Fibroblast of lung (primary cell): ENCODE measurements around the gene NHP2. TPM values are rescaled to one million over a fixed set of nuclear protein-coding genes. Genes with fewer than 3 reads are reported as not detected.
A peak's percentile ranks its signal among the peaks of the same experiment; 100 is the strongest.

ENCODE experiments used
- DNase-seq, 2 donors: peaks; one replicate each; pipeline versions ENCODE4 v3.0.0 to v3.0.0-alpha.2; 2010; ENCODE audit warnings: low read depth in 2 of 2
- H2AFZ ChIP-seq: 2 replicates; pipeline ENCODE4 v1.5.1; 2012; ENCODE audit warnings: low read length, control low read depth, inconsistent platforms
- H3K27ac ChIP-seq: 2 replicates; pipeline ENCODE4 v1.5.1; 2011; ENCODE audit warnings: low read length, control low read depth; ENCODE audit not compliant: insufficient read depth
- H3K27me3 ChIP-seq: 2 replicates; pipeline ENCODE4 v1.5.1; 2011; ENCODE audit warnings: mild to moderate bottlenecking, low read length; ENCODE audit not compliant: control insufficient read depth, insufficient read depth
- H3K36me3 ChIP-seq: 2 replicates; pipeline ENCODE4 v1.5.1; 2011; ENCODE audit warnings: low read length; ENCODE audit not compliant: control insufficient read depth, insufficient read depth
- H3K4me1 ChIP-seq: 2 replicates; pipeline ENCODE4 v1.5.1; 2011; ENCODE audit warnings: low read length; ENCODE audit not compliant: control insufficient read depth, insufficient read depth; ENCODE audit errors: extremely low read depth
- H3K4me2 ChIP-seq: 2 replicates; pipeline ENCODE4 v1.5.1; 2011; ENCODE audit warnings: low read length, control low read depth; ENCODE audit not compliant: insufficient read depth; ENCODE audit errors: extremely low read depth
- H3K4me3 ChIP-seq, 4 experiments: fragments of 200-600 bp in 1 of 4; sonication (generic) in 1 of 4; replicated peaks in 1 of 4; 2 replicates each; pipeline ENCODE4 v1.5.1; 2011 to 2016; ENCODE audit warnings: low read length in 4 of 4, low read depth in 3 of 4, mild to moderate bottlenecking in 3 of 4, control low read depth in 2 of 4, inconsistent platforms in 1 of 4, mixed read lengths in 1 of 4; ENCODE audit not compliant: insufficient read depth in 1 of 4; ENCODE audit errors: control extremely low read depth in 1 of 4
- H3K79me2 ChIP-seq: 2 replicates; pipeline ENCODE4 v1.5.1; 2012; ENCODE audit warnings: mild to moderate bottlenecking, low read length, inconsistent platforms; ENCODE audit not compliant: control insufficient read depth, insufficient read depth
- H3K9ac ChIP-seq: 2 replicates; pipeline ENCODE4 v1.5.1; 2011; ENCODE audit warnings: mild to moderate bottlenecking, low read length, control low read depth; ENCODE audit not compliant: insufficient read depth
- H3K9me3 ChIP-seq: 2 replicates; pipeline ENCODE4 v1.5.1; 2012; ENCODE audit warnings: low read depth, low read length; ENCODE audit not compliant: control insufficient read depth, insufficient read depth
- H4K20me1 ChIP-seq: 2 replicates; pipeline ENCODE4 v1.5.1; 2011; ENCODE audit warnings: low read length; ENCODE audit not compliant: control insufficient read depth, insufficient read depth; ENCODE audit errors: extremely low read depth
- CTCF ChIP-seq, 2 donors: IDR thresholded peaks in 1 of 2; conservative IDR thresholded peaks in 1 of 2; 1 replicate in 1 of 2; 2 replicates in 1 of 2; pipeline ENCODE4 v1.5.1; 2011 to 2012; ENCODE audit warnings: low read length in 2 of 2, control low read depth in 1 of 2, inconsistent platforms in 1 of 2, low read depth in 1 of 2, mild to moderate bottlenecking in 1 of 2
- EZH2 ChIP-seq: IDR thresholded peaks from 2 replicates; pipeline ENCODE4 v1.5.1; 2012; ENCODE audit warnings: low read length, control low read depth, mild to moderate bottlenecking; ENCODE audit errors: missing control alignments
- polyA plus RNA-seq, 2 donors: library from polyadenylated mRNA; depleted of rRNA in 1 of 2; stranded (reverse) in 1 of 2; unstranded in 1 of 2; fragments of >200 nt; gene quantifications; 2 replicates each; pipeline ENCODE4 v1.2.1, GENCODE V29; 2011 to 2012; ENCODE audit warnings: missing spikeins in 1 of 2
- total RNA-seq: library from RNA; depleted of rRNA; stranded (reverse); fragments of >200 nt; gene quantifications from 2 replicates; pipeline ENCODE4 v1.2.1, GENCODE V29; 2014

NHP2 gene
- total and polyA plus RNA-seq, 2 donors (not counting 1 experiment from before 2014, with no cell fraction given): 78.3 to 85.7 TPM

- H3K9me3 ChIP-seq: no peaks in the 10 kb centered on the region
- H3K27me3 ChIP-seq: peaks cover 9% of the 10 kb centered on the region
- no peaks in the 10 kb centered on the region for H3K36me3 ChIP-seq
- no peaks in the 10 kb centered on the region for H3K4me1 ChIP-seq
- H3K27ac ChIP-seq: no peak overlapping the region
- H3K9ac ChIP-seq: no peak overlapping the region
- no peak overlapping the region for H3K4me2 ChIP-seq
- H3K79me2 ChIP-seq: no peaks in the 10 kb centered on the region
- H3K4me3 ChIP-seq: no peak overlapping the region
- no peak for TF ChIP-seq EZH2
- no peak for TF ChIP-seq CTCF (conservative IDR thresholded peaks at IDR 0.05 in 1 of 2, IDR thresholded peaks at IDR 0.05 in 1 of 2; ENCODE audit: low read depth in 1 of 2, low read length in 2 of 2)
- H4K20me1 ChIP-seq: no peaks in the 10 kb centered on the region
- DNase-seq: no peak
- no peak overlapping the region for H2AFZ ChIP-seq
These were observed 30.4 kb downstream of the NHP2 start for GRCh38 chr5:178123094-178123965.

- H3K4me1 ChIP-seq: no peaks in the 10 kb centered on the region
- H3K9ac ChIP-seq: no peak overlapping the region
- H4K20me1 ChIP-seq: no peaks in the 10 kb centered on the region
- no peaks in the 10 kb centered on the region for H3K79me2 ChIP-seq
- H3K36me3 ChIP-seq: no peaks in the 10 kb centered on the region
- H3K4me3 ChIP-seq: no peak overlapping the region
- DNase-seq: no peak
- no peak overlapping the region for H3K27ac ChIP-seq
- no peaks in the 10 kb centered on the region for H3K9me3 ChIP-seq
- no peak overlapping the region for H3K4me2 ChIP-seq
- H2AFZ ChIP-seq: no peak overlapping the region
- no peak for TF ChIP-seq EZH2
- no peak for TF ChIP-seq CTCF (conservative IDR thresholded peaks at IDR 0.05 in 1 of 2, IDR thresholded peaks at IDR 0.05 in 1 of 2; ENCODE audit: low read depth in 1 of 2, low read length in 2 of 2)
- H3K27me3 ChIP-seq: peaks cover 9% of the 10 kb centered on the region
These were observed 31.3 kb downstream of the NHP2 start for GRCh38 chr5:178122346-178122745.

- Histone ChIP-seq H3K4me1 (no peaks in the 10 kb centered on the region), H3K9me3 (no peaks in the 10 kb centered on the region), H3K9ac (no peak overlapping the region), H3K4me3 (peak overlapping the region in 1 of 4 experiments; percentile 49), H4K20me1 (no peaks in the 10 kb centered on the region), H3K27ac (no peak overlapping the region), H3K79me2 (no peaks in the 10 kb centered on the region), H3K4me2 (peak overlapping the region; percentile 3), H2AFZ (peak overlapping the region; percentile 36), H3K36me3 (no peaks in the 10 kb centered on the region), H3K27me3 (peaks cover 14% of the 10 kb centered on the region)
- TF ChIP-seq CTCF (conservative IDR thresholded peaks at IDR 0.05 in 1 of 2, IDR thresholded peaks at IDR 0.05 in 1 of 2; ENCODE audit: low read depth in 1 of 2, low read length in 2 of 2) (no peak), EZH2 (no peak)
- DNase-seq: peak in 1 of 2 donors; percentile 9
These were observed 32.1 kb downstream of the NHP2 start for GRCh38 chr5:178121391-178122276.
